ENCODE results near the gene TPRG1L. TPM values are rescaled to one million over a fixed set of nuclear protein-coding genes. Genes with fewer than 3 reads are reported as not detected.

Gene TPRG1L
- total RNA-seq, 1 experiment from 2014 or later, result 24.0 TPM

DNA sequence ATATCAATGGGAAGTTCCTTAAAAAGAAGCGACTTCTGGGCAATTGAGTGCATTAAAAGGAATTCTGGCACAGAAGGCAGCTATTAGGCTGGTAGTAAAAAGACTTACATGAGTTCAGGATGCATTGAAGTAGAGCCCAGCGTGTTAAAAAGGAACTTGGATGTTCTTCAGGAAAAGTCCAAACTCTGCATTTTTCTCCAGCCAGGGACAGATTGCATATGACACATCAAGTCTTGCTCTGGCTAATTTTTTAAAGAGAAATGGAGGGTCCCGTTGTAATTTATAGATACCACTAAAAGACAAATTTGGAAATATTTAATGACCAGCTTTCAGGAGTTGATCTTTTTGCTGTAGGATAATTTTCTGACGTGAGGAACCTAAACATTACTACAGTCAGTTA lies 1.2 kb downstream of the TPRG1L start:
- Mint-ChIP-seq H3K4me1 (peaks cover 11 to 14% of the 10 kb centered on the region in 2 experiments), H3K4me3 (peak overlapping the region; percentile 87 to 92), H3K27me3 (ENCODE audit: low read depth) (peaks cover 6% of the 10 kb centered on the region), H3K36me3 (ENCODE audit: insufficient read depth in 1 of 3, low read depth in 3 of 3) (peaks cover 4 to 29% (median 29%) of the 10 kb centered on the region in 3 experiments; a peak in 6 of 7 replicates), H3K9me3 (no peaks in the 10 kb centered on the region), H3K27ac (no peak overlapping the region)
- no peak overlapping the region for H3K18ac ChIP-seq (ENCODE audit: insufficient read length, low read depth, low read length)
- H2BK5ac ChIP-seq (ENCODE audit: insufficient read length, low read length), result no peak overlapping the region
- no peak overlapping the region for H3K23ac ChIP-seq (ENCODE audit: insufficient read length, low read depth, low read length)
- H2AK5ac ChIP-seq (ENCODE audit: insufficient read length, low read length), result no peak overlapping the region
- H3K79me2 ChIP-seq (ENCODE audit: insufficient read depth, low read length), result no peaks in the 10 kb centered on the region
- no peak overlapping the region for H4K5ac ChIP-seq (ENCODE audit: insufficient read length, low read depth, low read length)
- TF ChIP-seq, protein P1, sequence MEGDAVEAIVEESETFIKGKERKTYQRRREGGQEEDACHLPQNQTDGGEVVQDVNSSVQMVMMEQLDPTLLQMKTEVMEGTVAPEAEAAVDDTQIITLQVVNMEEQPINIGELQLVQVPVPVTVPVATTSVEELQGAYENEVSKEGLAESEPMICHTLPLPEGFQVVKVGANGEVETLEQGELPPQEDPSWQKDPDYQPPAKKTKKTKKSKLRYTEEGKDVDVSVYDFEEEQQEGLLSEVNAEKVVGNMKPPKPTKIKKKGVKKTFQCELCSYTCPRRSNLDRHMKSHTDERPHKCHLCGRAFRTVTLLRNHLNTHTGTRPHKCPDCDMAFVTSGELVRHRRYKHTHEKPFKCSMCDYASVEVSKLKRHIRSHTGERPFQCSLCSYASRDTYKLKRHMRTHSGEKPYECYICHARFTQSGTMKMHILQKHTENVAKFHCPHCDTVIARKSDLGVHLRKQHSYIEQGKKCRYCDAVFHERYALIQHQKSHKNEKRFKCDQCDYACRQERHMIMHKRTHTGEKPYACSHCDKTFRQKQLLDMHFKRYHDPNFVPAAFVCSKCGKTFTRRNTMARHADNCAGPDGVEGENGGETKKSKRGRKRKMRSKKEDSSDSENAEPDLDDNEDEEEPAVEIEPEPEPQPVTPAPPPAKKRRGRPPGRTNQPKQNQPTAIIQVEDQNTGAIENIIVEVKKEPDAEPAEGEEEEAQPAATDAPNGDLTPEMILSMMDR (conservative IDR thresholded peaks at IDR 0.05), result no peak
- no peak overlapping the region for H3T11ph ChIP-seq (ENCODE audit: low read length)
- H3K79me1 ChIP-seq (ENCODE audit: insufficient read depth, low read depth, low read length, poor library complexity, severe bottlenecking), result no peaks in the 10 kb centered on the region
- no peak overlapping the region for H4K8ac ChIP-seq (replicated peaks; ENCODE audit: insufficient read length, low read depth, low read length)
- H2AFZ ChIP-seq (ENCODE audit: low read length), result no peak overlapping the region
- peak overlapping the region; percentile 42 for H3K4me2 ChIP-seq (ENCODE audit: insufficient read depth, insufficient read length, low read length)
- H3K9ac ChIP-seq (ENCODE audit: extremely low read depth, insufficient read length, low read length), result no peak overlapping the region
- H2BK120ac ChIP-seq (ENCODE audit: low read depth, low read length, poor library complexity, severe bottlenecking), result no peak overlapping the region
- H4K91ac ChIP-seq (ENCODE audit: insufficient read length, low read depth, low read length), result no peak overlapping the region
- H2BK20ac ChIP-seq (ENCODE audit: low read depth, low read length, poor library complexity, severe bottlenecking), result no peak overlapping the region
- no peaks in the 10 kb centered on the region for H3K4me1 ChIP-seq (ENCODE audit: insufficient read depth, low read length)
- H3K14ac ChIP-seq (ENCODE audit: insufficient read depth, low read length), result no peak overlapping the region
- H2BK12ac ChIP-seq (ENCODE audit: insufficient read length, low read depth, low read length), result no peak overlapping the region
- H3K27me3 ChIP-seq (ENCODE audit: insufficient read depth, low read length), result no peaks in the 10 kb centered on the region
- H3K27ac ChIP-seq (ENCODE audit: insufficient read length, low read depth, low read length), result no peak overlapping the region
- WGBS (ENCODE audit: extremely low coverage, insufficient read length, low lambda C conversion rate), result no CpG with 5 or more reads among the region's 4 CpGs
- H2BK15ac ChIP-seq (ENCODE audit: low read depth, low read length), result no peak overlapping the region
- H4K20me1 ChIP-seq (ENCODE audit: control insufficient read depth, insufficient read depth, insufficient read length), result no peaks in the 10 kb centered on the region
- no peaks in the 10 kb centered on the region for H3K9me3 ChIP-seq (ENCODE audit: control insufficient read depth, low read depth, low read length)
- no peak for DNase-seq
- no peak overlapping the region for H3K4ac ChIP-seq (ENCODE audit: low read depth, low read length)
- no peak overlapping the region for H3K56ac ChIP-seq (ENCODE audit: insufficient read length, low read depth, low read length)
- peaks cover 9% of the 10 kb centered on the region for H3K23me2 ChIP-seq (ENCODE audit: insufficient read length, low read depth, low read length, poor library complexity, severe bottlenecking)

Measured in H9 (cell line).